CD4-positive, alpha-beta memory T cell (primary cell): ENCODE measurements around the gene TMEM200B. TPM values are rescaled to one million over a fixed set of nuclear protein-coding genes. Genes with fewer than 3 reads are reported as not detected.

Source experiments
- CTCF ChIA-PET: fragments of 350-600 bp; sonication (Branson Sonifier 250); formaldehyde crosslinking; loops from one replicate; lab custom pipeline; 2021; ENCODE audit warnings: inconsistent platforms; ENCODE audit not compliant: partially characterized antibody; lab: Charles Lee
- POLR2A ChIA-PET: fragments of 350-600 bp; sonication (Branson Sonifier 250); formaldehyde crosslinking; loops from one replicate; lab custom pipeline; 2021; ENCODE audit not compliant: partially characterized antibody; lab: Charles Lee
- DNase-seq, 5 donors: peaks; one replicate each; pipeline versions ENCODE4 v3.0.0 to v3.0.0-alpha.2; 2020 to 2022; ENCODE audit warnings: mixed read lengths in 1 of 5
- H3K27ac ChIP-seq: one replicate; pipeline ENCODE4 v1.7.0; 2013; ENCODE audit warnings: low read depth, low read length
- H3K27me3 ChIP-seq: 2 replicates; pipeline ENCODE4 v1.7.0; 2013; ENCODE audit warnings: mild to moderate bottlenecking, low read length, moderate library complexity; ENCODE audit not compliant: insufficient read depth
- H3K36me3 ChIP-seq: 2 replicates; pipeline ENCODE4 v1.7.0; 2013; ENCODE audit warnings: mild to moderate bottlenecking, low read length, moderate library complexity; ENCODE audit not compliant: insufficient read depth
- H3K4me1 ChIP-seq: 2 replicates; pipeline ENCODE4 v1.7.0; 2013; ENCODE audit warnings: mild to moderate bottlenecking, low read length, moderate library complexity; ENCODE audit not compliant: insufficient read depth
- H3K4me3 ChIP-seq, 2 donors: one replicate each; pipeline ENCODE4 v1.7.0; 2013; ENCODE audit warnings: low read length in 2 of 2, mild to moderate bottlenecking in 1 of 2
- H3K9me3 ChIP-seq, 2 donors: one replicate each; pipeline ENCODE4 v1.7.0; 2013; ENCODE audit warnings: low read length in 2 of 2, control low read depth in 1 of 2; ENCODE audit not compliant: control insufficient read depth in 1 of 2
- H3K27ac Mint-ChIP-seq, 7 donors: one replicate each; pipeline ENCODE4 v1.8.0; 2020 to 2021; ENCODE audit warnings: mixed read lengths in 7 of 7, mild to moderate bottlenecking in 6 of 7, inconsistent platforms in 3 of 7, moderate library complexity in 3 of 7
- H3K27me3 Mint-ChIP-seq, 2 donors: one replicate each; pipeline ENCODE4 v1.8.0; 2020 to 2021; ENCODE audit warnings: mixed read lengths in 2 of 2
- H3K36me3 Mint-ChIP-seq, 2 donors: one replicate each; pipeline ENCODE4 v1.8.0; 2020 to 2021; ENCODE audit warnings: mixed read lengths in 2 of 2, inconsistent platforms in 1 of 2, mild to moderate bottlenecking in 1 of 2
- H3K4me1 Mint-ChIP-seq, 4 donors: one replicate each; pipeline ENCODE4 v1.8.0; 2020 to 2021; ENCODE audit warnings: mixed read lengths in 4 of 4, mild to moderate bottlenecking in 1 of 4
- H3K4me3 Mint-ChIP-seq, 8 donors: one replicate each; pipeline ENCODE4 v1.8.0; 2020 to 2021; ENCODE audit warnings: mixed read lengths in 8 of 8, mild to moderate bottlenecking in 7 of 8, moderate library complexity in 6 of 8, inconsistent platforms in 3 of 8
- H3K9me3 Mint-ChIP-seq, 8 donors: one replicate each; pipeline ENCODE4 v1.8.0; 2020 to 2021; ENCODE audit warnings: mixed read lengths in 8 of 8, mild to moderate bottlenecking in 5 of 8, inconsistent platforms in 3 of 8, moderate library complexity in 1 of 8
- intact Hi-C: fragments of 100-400 bp; cut with micrococcal nuclease; formaldehyde crosslinking; loops from one replicate; pipeline ENCODE4 v1.15.1; 2023
- polyA plus RNA-seq, 2 donors: library from polyadenylated mRNA; unstranded; fragments of 300-500 nt; fragmentation: Illumina TruSeq; gene quantifications; one replicate each; pipeline ENCODE4 v1.2.3, GENCODE V29; 2021
- total RNA-seq, 2 experiments: library from RNA; stranded (reverse); gene quantifications; one replicate each; pipeline ENCODE4 v1.2.3, GENCODE V29; 2021

The TMEM200B gene
- total and polyA plus RNA-seq, 4 experiments from 2014 or later: 0.24 TPM; not detected in 3

GRCh38 chr1:29126198-29126597 lies 2.5 kb upstream of the TMEM200B start:
- DNase-seq: no peak
- Mint-ChIP-seq H3K36me3 (peaks cover 0 to 2% of the 10 kb centered on the region in 2 donors), H3K27ac (peak overlapping the region in 1 of 7 donors; percentile 80), H3K4me1 (peaks cover 2 to 15% (median 7%) of the 10 kb centered on the region in 4 donors), H3K4me3 (peak overlapping the region in 7 of 8 donors; percentile 79 to 94 (median 81)), H3K27me3 (peaks cover 5 to 15% of the 10 kb centered on the region in 2 donors), H3K9me3 (peaks cover 0 to 4% (median 0%) of the 10 kb centered on the region in 8 donors)
- ChIA-PET POLR2A (interaction anchor here (0.9 kb wide), 1 partner anchor 621 kb away, joined by 3 read pairs; no protein-coding TSS in a partner anchor), CTCF (interaction anchor here (1.1 kb wide), 1 partner anchor 76 kb away, joined by 5 read pairs; no protein-coding TSS in a partner anchor)
- Histone ChIP-seq H3K4me3 (no peak overlapping the region), H3K9me3 (no peaks in the 10 kb centered on the region), H3K36me3 (no peaks in the 10 kb centered on the region), H3K27ac (no peak overlapping the region), H3K4me1 (peaks cover 20% of the 10 kb centered on the region), H3K27me3 (no peaks in the 10 kb centered on the region)
- intact Hi-C loops: loop anchor here (10.0 kb wide), 1 partner anchor 59 kb away; the partner anchor contains the start of gene SRSF4

- H3K36me3 ChIP-seq: no peaks in the 10 kb centered on the region
- Mint-ChIP-seq H3K27me3 (peaks cover 5 to 15% of the 10 kb centered on the region in 2 donors), H3K4me3 (peak overlapping the region; percentile 76 to 94 (median 80)), H3K27ac (peak overlapping the region in 1 of 7 donors; percentile 80), H3K4me1 (peaks cover 2 to 15% (median 8%) of the 10 kb centered on the region in 4 donors), H3K9me3 (peaks cover 0 to 4% (median 0%) of the 10 kb centered on the region in 8 donors), H3K36me3 (peaks cover 0 to 2% of the 10 kb centered on the region in 2 donors)
- H3K4me1 ChIP-seq: peaks cover 24% of the 10 kb centered on the region
- ChIA-PET POLR2A (interaction anchor here (0.9 kb wide), 1 partner anchor 620 kb away, joined by 3 read pairs; no protein-coding TSS in a partner anchor), CTCF (interaction anchor here (1.1 kb wide), 1 partner anchor 76 kb away, joined by 5 read pairs; no protein-coding TSS in a partner anchor)
- DNase-seq: no peak
- no peaks in the 10 kb centered on the region for H3K9me3 ChIP-seq
- intact Hi-C loops: loop anchor here (10.0 kb wide), 1 partner anchor 59 kb away; the partner anchor contains the start of gene SRSF4
- H3K4me3 ChIP-seq: no peak overlapping the region
- H3K27me3 ChIP-seq: no peaks in the 10 kb centered on the region
- H3K27ac ChIP-seq: no peak overlapping the region
These were observed 2.1 kb upstream of the TMEM200B start for GRCh38 chr1:29125788-29126187.

GRCh38 chr1:29125237-29125641 lies 1.5 kb upstream of the TMEM200B start:
- Histone ChIP-seq H3K36me3 (no peaks in the 10 kb centered on the region), H3K4me3 (no peak overlapping the region), H3K4me1 (peaks cover 25% of the 10 kb centered on the region), H3K27ac (no peak overlapping the region), H3K27me3 (no peaks in the 10 kb centered on the region), H3K9me3 (no peaks in the 10 kb centered on the region)
- H3K4me3 Mint-ChIP-seq: peak overlapping the region; percentile 76 to 94 (median 80)
- peaks cover 5 to 16% of the 10 kb centered on the region in 2 donors for H3K27me3 Mint-ChIP-seq
- DNase-seq: no peak
- peaks cover 0 to 4% (median 0%) of the 10 kb centered on the region in 8 donors for H3K9me3 Mint-ChIP-seq
- H3K27ac Mint-ChIP-seq: peak overlapping the region in 1 of 7 donors; percentile 80
- peaks cover 2 to 16% (median 10%) of the 10 kb centered on the region in 4 donors for H3K4me1 Mint-ChIP-seq
- intact Hi-C loops: loop anchor here (10.0 kb wide), 1 partner anchor 60 kb away; the partner anchor contains the start of gene SRSF4
- H3K36me3 Mint-ChIP-seq: peaks cover 0 to 2% of the 10 kb centered on the region in 2 donors
- POLR2A ChIA-PET: interaction anchor here (0.9 kb wide), 1 partner anchor 620 kb away, joined by 3 read pairs; no protein-coding TSS in a partner anchor
- CTCF ChIA-PET: interaction anchor here (1.7 kb wide), 1 partner anchor 12 kb away, joined by 8 read pairs; no protein-coding TSS in a partner anchor

- H3K27ac ChIP-seq: peak overlapping the region; percentile 0
- H3K27ac Mint-ChIP-seq: no peak overlapping the region
- peaks cover 0 to 4% (median 0%) of the 10 kb centered on the region in 8 donors for H3K9me3 Mint-ChIP-seq
- H3K4me1 ChIP-seq: peaks cover 25% of the 10 kb centered on the region
- peak overlapping the region; percentile 52 to 55 for H3K4me3 ChIP-seq
- no peaks in the 10 kb centered on the region for H3K36me3 ChIP-seq
- no peaks in the 10 kb centered on the region for H3K27me3 ChIP-seq
- H3K9me3 ChIP-seq: no peaks in the 10 kb centered on the region
- peaks cover 2 to 8% of the 10 kb centered on the region in 2 donors for H3K36me3 Mint-ChIP-seq
- ChIA-PET CTCF (interaction anchor here (1.2 to 1.7 kb wide), 2 partner anchors 11 to 243 kb away, joined by 4 to 8 read pairs; no protein-coding TSS in a partner anchor), POLR2A (interaction anchor here (0.6 to 1.3 kb wide), 5 partner anchors 10 to 543 kb away, joined by 3 to 8 read pairs (median 4); partner anchors contain the start of gene SRSF4)
- H3K4me1 Mint-ChIP-seq: peaks cover 3 to 21% (median 10%) of the 10 kb centered on the region in 4 donors
- intact Hi-C loops: loop anchor here (10.0 kb wide), 1 partner anchor 60 kb away; the partner anchor contains the start of gene SRSF4
- peak overlapping the region; percentile 60 to 80 (median 74) for H3K4me3 Mint-ChIP-seq
- peaks cover 5 to 19% of the 10 kb centered on the region in 2 donors for H3K27me3 Mint-ChIP-seq
- DNase-seq: peak; percentile 45 to 64 (median 52)
These were observed 898 bp upstream of the TMEM200B start for GRCh38 chr1:29124366-29125236.

GRCh38 chr1:29123053-29123886 lies 433 bp downstream of the TMEM200B start:
- peak overlapping the region; percentile 77 to 82 (median 80) for H3K4me3 Mint-ChIP-seq
- H3K36me3 Mint-ChIP-seq: peaks cover 16 to 19% of the 10 kb centered on the region in 2 donors
- Histone ChIP-seq H3K4me3 (peak overlapping the region in 1 of 2 donors; percentile 35), H3K27ac (no peak overlapping the region), H3K4me1 (peaks cover 25% of the 10 kb centered on the region), H3K36me3 (peaks cover 4% of the 10 kb centered on the region), H3K27me3 (no peaks in the 10 kb centered on the region), H3K9me3 (no peaks in the 10 kb centered on the region)
- H3K27ac Mint-ChIP-seq: peak overlapping the region in 1 of 7 donors; percentile 36
- H3K27me3 Mint-ChIP-seq: peaks cover 5 to 19% of the 10 kb centered on the region in 2 donors
- CTCF ChIA-PET: interaction anchor here (0.6 to 3.7 kb wide), 4 partner anchors 13 to 241 kb away, joined by 3 to 18 read pairs (median 4); no protein-coding TSS in a partner anchor
- H3K9me3 Mint-ChIP-seq: peaks cover 0 to 5% (median 0%) of the 10 kb centered on the region in 8 donors
- H3K4me1 Mint-ChIP-seq: peaks cover 3 to 21% (median 11%) of the 10 kb centered on the region in 4 donors
- intact Hi-C loops: loop anchor here (10.0 kb wide), 1 partner anchor 62 kb away; the partner anchor contains the start of gene SRSF4
- peak in 4 of 5 donors; percentile 25 to 45 (median 35) for DNase-seq
- POLR2A ChIA-PET: interaction anchor here (1.0 to 1.6 kb wide), 4 partner anchors 17 to 541 kb away, joined by 3 to 9 read pairs (median 6); partner anchors contain the start of gene SRSF4

GRCh38 chr1:29122682-29123052 lies 1.0 kb downstream of the TMEM200B start:
- no peaks in the 10 kb centered on the region for H3K9me3 ChIP-seq
- peaks cover 5 to 17% of the 10 kb centered on the region in 2 donors for H3K27me3 Mint-ChIP-seq
- H3K36me3 Mint-ChIP-seq: peaks cover 17 to 22% of the 10 kb centered on the region in 2 donors
- H3K27ac ChIP-seq: no peak overlapping the region
- peaks cover 3 to 21% (median 11%) of the 10 kb centered on the region in 4 donors for H3K4me1 Mint-ChIP-seq
- POLR2A ChIA-PET: interaction anchor here (0.6 to 1.6 kb wide), 3 partner anchors 9 to 76 kb away, joined by 3 to 9 read pairs (median 3); partner anchors contain the start of gene SRSF4
- H3K4me3 ChIP-seq: peak overlapping the region in 1 of 2 donors; percentile 35
- H3K4me3 Mint-ChIP-seq: peak overlapping the region; percentile 42 to 82 (median 78)
- no peaks in the 10 kb centered on the region for H3K27me3 ChIP-seq
- H3K36me3 ChIP-seq: peaks cover 6% of the 10 kb centered on the region
- intact Hi-C loops: loop anchor here (10.0 kb wide), 1 partner anchor 62 kb away; the partner anchor contains the start of gene SRSF4
- no peak overlapping the region for H3K27ac Mint-ChIP-seq
- peaks cover 25% of the 10 kb centered on the region for H3K4me1 ChIP-seq
- CTCF ChIA-PET: interaction anchor here (0.6 to 3.7 kb wide), 5 partner anchors 12 to 80 kb away, joined by 3 to 20 read pairs (median 4); partner anchors contain the start of gene SRSF4
- DNase-seq: peak in 2 of 5 donors; percentile 16 to 33
- H3K9me3 Mint-ChIP-seq: peaks cover 0 to 5% (median 0%) of the 10 kb centered on the region in 8 donors
